GM21737 (cell line): Measurements from ENCODE around the gene AZU1.

Experiments used
- ATAC-seq: cut with Tn5 transposase; IDR thresholded peaks from one replicate; pipeline ENCODE4 v1.9.1; 2021; ENCODE audit warnings: mild to moderate bottlenecking, moderate library complexity; ENCODE audit not compliant: unreplicated experiment

Gene AZU1

DNA sequence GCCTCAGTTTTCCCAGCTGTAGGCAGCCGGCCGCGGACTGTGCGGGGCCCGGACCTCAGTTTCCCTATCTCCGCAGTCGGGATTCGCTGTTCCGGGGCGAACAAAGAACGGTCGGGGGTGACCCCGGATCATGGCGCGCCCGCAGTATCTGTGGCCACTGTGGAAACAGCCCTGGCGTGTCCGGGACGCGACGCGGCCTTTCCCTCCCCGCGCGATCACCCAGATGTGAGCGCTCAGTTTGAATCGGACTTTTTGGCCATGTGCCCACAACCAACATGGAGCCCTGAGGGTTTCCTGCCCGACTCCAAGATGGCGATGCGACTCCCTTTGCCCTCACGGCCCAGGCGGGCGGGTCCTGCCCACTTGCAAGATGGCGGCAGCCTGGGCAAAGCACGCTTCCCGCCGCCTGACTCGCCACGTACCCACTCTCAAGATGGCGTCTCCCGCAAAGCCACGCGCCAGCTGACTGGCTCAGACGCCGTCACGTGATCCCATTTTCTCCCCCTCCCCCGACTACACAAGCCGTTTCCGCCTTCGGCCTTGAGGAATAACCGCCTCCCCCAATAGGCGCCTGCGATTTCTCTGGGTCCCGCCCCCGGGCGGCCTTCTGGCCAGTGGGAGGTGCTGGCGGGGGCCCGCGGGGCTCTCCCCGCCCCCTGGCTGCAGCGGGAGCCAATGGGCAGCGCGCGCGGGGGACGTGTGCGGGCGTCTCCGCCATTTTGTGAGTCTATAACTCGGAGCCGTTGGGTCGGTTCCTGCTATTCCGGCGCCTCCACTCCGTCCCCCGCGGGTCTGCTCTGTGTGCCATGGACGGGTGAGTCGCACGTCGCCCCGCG is 30.7 kb upstream of the AZU1 start, which contains the start of gene PTBP1:
Gene PTBP1, plus strand, starts transcription at position 761 of the 836 bp plus-strand sequence. Its CDS starts 46 bp downstream, at position 807.
- peak; percentile 74 for ATAC-seq

DNA sequence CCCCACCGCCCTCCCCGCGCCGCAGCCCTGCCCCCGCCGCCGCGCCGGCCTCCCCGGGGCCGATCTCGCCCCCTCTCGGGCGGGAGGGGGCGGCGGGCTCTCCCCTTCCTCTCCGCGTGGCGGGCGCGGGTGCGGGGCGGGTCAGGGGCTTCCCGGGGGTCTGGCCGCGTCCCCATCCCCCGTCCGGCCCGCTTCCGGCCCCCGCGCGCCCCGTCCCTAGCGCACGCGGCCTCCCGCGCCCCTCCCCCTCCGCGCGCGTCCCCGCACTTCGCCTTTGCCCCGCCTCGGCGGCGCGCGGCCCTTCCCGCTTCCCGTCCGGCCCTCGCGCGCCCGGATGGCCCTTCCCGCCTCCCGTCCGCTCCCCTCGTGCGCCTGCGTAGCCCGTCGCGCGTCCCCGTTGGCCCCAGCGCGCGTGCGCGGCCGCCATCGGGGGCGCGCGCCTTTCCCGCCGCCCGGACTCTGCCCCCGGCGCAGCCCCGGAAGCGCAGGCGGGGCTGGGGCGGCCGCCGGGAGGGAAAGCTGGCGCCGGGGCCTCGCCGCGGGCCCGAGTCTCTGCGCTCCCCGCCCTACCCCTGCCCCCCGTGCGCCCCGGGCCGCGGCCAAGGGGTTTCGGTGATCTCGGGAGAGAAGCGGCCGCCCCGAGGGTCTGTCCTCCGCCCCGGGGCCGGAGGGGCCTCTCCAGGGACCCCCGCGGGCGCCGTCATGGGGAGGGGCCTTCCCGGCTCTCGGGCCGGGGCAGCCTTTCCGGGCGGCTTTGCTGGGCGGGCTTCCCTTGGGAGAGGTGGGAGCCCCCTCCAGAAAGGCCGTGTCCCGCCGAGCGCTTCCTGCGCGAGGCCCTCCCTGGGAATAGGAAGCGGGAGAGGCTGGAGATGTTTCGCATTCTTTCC is 29.9 kb upstream of the AZU1 start:
- ATAC-seq = peak; percentile 33

DNA sequence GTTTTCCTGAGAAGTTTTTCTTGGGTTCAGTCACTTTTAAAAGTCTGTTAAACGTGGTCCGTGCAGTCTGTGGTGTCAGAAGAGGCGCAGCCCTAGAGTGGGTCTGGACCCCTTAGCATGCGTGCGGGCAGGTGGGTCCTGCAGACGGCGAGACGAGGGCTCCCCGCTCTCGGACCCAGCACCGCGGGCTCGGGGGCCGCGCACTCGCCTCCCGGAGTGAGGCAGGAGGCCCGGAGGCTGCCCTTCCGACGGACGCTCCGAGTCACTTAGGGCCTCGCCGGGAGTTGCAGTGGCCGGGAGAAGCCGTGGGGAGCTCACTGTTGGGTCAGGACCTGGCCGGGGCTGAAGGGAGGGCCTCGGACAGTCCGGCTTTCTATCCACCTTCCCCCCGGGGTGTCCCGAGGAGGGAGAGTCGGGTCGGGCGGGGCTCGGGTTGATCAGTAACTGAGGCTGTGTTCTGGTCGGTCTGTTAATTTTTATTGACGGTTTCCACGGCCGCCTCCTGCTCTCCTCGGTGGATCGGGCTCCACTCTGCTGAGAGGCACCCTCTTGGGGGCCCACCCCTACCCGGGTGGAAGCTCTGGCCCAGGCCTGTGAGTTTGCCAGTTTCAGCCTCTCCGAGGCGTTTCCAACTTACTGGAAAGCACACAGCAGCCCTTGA is 29.1 kb upstream of the AZU1 start:
- no peak for ATAC-seq

- no peak for ATAC-seq
Measured at GRCh38 chr19:799076-799881, 28.4 kb upstream of the AZU1 start.

DNA sequence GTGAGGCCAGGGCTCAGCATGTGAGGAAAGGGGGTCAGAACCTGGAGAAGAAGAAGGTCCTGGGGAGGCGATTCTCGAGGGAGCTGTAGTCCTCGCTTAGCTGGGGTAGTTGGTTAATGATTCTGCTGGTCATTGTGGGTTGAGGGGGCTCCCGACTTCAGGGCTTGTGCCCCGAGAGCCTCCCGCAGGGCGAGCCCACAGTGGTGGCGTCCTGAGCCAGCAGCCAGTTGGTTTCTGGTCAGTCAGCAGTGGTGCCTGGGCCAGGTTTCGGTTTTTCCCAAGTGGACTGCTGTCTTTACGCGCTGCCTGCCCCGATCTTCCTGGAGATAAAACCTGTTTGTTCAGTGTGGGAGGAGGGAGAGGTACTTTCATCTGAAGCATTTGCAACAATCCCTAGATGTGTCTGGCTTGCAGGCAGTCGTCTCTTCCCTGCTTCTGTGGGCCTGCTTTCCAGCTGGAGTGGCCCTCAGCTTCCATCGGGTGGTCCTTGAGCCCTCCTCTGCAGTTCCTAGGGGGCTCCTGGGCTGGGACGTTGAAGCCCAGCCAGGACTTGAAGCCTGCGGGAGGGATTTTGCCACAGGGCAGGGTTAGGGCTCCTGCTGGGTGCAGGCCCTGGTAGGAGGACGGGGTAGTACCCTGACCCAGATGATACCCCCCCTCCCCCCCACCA is 27.1 kb upstream of the AZU1 start:
- ATAC-seq = no peak

DNA sequence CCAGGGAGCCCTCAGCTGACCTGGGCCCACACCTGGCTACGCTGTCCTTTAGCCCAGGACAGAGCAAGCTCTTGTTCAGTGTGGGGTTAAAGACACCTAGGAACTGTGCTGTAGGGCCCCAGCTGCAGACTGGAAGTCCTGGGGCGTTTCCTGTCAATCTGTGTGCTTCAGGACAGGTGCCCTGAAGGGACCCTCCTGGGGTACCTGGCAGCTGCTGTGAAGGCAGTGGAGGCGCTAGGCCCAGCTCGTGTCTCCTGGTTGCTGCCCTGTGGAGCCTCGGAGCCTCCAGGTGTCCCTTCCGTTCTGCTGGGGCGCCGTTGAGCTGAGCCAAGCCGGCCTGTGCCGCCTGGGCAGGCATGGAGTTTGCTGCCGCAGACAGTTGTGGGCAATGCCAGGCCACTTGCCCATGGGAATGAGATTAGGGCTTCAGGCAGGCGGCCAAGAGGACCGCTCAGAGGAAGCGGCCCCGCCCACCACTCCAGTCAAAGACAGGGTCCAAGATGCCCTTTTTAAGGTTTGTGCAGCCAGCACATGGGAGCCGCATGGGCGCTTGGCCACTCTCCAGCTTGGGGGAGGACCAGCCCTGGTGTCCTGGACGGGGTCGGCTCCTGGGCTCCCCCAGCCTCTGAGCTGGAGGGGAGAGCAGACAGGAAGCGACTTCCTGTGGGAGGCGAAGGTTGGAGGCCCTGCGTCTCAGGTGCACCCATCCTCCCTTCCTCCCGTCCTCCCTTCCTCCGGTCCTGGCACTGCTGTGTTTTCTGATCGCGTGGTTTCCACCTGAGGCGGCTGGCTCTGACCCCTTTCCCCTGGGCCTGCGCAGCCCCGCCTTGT is 26.4 kb upstream of the AZU1 start:
- no peak for ATAC-seq

DNA sequence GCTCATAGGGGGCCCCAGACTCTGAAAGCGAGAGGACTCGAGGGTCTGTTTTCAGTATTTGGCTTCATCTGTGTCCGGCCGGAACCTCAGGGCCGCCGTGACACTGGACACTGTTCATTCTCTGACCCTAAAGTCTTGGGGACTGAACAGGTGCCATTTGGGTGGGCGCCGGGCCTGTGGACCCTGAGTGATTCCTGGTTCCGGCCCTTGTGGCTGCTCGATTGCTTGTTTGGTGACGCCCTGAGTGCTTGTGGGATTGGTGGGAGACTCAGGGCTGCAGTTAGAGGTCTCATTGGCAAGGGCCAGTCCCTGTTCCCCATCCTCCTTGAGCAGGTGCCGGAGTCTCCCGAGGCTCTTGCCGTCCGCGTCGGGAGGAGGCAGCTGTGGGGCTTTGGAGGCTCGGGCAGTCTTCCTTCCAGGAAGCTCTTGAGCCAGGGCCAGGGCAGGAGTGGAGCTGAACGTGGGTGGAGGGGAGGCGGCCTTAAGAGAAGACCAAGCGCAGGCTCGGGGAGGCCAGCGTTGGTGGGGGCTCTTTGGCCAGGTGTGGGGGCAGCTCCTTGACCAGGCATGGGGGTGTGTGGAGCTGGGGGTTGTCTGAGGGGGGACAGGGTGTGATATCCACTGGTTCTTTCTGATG is 25.7 kb upstream of the AZU1 start:
- ATAC-seq = no peak

GRCh38 chr19:802498-803098 is 25.0 kb upstream of the AZU1 start:
- ATAC-seq = no peak

DNA sequence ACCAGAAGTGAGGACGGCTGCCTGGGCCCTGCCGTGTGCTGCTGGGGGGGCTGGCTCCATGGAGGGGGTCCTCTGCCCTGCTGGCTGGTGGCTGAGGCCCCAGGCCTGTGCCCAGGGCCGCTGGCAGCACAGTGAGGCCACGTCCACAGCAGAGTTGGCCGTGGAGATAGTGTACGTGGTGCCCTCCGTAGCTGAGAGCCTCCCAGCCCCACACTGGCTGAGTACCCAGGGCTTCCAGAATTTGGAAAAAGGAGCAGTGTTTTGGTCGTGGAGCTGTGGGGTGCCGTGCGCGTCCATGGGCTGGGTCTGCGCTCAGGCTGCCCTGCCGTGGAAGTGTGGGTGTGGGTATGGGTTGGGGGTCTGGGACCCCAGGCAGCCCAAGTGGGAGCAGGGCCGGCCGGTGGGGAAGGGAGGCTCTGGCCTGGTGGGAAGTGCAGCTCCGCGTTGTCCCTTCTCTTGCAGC is 24.5 kb upstream of the AZU1 start:
- no peak for ATAC-seq

- ATAC-seq = no peak
Measured at GRCh38 chr19:803686-804418, 23.8 kb upstream of the AZU1 start.

DNA sequence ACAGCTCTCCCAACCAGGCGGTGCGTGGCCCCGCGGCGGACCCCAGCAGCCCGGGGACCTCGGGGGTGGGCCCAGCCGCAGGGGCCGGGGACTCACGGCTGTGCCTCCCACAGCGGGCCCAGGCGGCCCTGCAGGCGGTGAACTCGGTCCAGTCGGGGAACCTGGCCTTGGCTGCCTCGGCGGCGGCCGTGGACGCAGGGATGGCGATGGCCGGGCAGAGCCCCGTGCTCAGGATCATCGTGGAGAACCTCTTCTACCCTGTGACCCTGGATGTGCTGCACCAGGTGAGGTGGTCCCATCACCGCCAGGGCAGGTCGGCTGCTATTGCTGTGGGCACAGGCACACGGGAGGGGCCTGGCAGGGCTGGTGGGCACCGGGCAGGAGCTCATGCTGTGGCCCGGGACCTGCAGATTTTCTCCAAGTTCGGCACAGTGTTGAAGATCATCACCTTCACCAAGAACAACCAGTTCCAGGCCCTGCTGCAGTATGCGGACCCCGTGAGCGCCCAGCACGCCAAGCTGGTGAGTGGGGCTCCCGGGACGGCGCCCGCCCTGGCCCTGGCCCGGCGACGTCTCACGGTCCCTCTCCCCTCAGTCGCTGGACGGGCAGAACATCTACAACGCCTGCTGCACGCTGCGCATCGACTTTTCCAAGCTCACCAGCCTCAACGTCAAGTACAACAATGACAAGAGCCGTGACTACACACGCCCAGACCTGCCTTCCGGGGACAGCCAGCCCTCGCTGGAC is 23.0 kb upstream of the AZU1 start:
- ATAC-seq = no peak

DNA sequence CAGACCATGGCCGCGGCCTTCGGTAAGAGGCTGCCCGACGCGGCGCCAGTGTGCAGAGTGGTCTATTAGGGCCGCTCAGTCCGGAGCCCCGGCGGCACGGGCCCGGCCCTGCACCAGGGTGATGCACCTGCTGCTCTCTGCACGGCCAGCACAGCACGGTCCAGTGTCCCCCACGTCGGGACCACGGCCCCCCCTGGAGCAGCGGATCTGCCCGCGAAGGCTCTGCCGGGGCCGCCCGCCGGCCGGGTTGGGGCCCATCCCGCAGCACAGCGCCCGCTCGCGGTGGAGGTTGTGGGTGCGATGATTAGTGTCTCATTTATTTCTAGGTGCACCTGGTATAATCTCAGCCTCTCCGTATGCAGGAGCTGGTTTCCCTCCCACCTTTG is 22.5 kb upstream of the AZU1 start:
- ATAC-seq = no peak

DNA sequence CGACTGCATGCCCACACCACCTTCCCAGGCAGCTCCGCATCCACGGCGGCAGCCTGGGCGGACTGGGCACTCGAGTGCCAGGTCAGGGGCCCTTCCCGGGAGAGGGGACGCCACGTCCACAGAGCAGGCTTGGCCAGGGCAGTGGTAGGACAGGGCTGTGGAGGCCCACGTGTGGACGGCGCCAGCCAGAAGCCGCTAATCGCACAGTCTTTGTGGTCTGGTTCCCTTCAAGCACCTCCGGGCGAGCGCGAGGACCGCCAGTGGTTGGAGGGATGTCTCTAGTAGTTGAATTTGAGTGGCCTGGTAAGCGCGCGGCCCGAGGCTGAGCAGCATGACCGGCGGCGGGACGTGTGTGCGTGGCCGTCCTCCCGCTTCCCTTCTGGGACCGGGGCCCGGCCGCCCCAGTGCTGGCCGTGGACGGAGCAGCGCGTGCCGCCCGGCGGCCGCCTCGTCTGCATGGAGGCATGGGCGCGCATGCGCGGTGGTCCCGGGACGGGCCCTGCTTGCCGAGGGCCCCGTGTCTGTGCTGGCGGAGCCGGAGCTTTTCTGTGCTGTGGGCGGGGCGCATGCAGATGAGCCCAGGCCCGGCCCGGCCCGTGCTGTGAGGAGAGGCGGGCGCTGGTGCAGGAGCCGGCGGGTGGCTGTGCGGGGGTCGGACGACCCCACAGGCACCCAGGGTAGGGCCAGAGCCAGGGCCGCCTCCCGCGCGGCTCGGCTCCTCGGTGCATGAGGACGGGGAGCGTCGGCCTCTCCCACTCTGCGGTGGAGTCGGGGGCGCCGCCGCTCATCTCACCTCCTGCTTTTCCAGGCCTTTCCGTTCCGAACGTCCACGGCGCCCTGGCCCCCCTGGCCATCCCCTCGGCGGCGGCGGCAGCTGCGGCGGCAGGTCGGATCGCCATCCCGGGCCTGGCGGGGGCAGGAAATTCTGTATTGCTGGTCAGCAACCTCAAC is 21.8 kb upstream of the AZU1 start:
- ATAC-seq = no peak

GRCh38 chr19:806815-807421 is 20.7 kb upstream of the AZU1 start:
- no peak for ATAC-seq
